HG02759 (cell line): ENCODE data around the gene TEAD1.

Source experiments
- ATAC-seq: cut with Tn5 transposase; IDR thresholded peaks from one replicate; pipeline ENCODE4 v1.9.1; 2021; ENCODE audit warnings: mild to moderate bottlenecking, moderate library complexity; ENCODE audit not compliant: unreplicated experiment

TEAD1 gene

GRCh38 chr11:12829540-12830314 lies 155.5 kb downstream of the TEAD1 start:
- no peak for ATAC-seq

- no peak for ATAC-seq
These were observed 157.4 kb downstream of the TEAD1 start for GRCh38 chr11:12831471-12832202.

GRCh38 chr11:12832480-12833224 lies 158.4 kb downstream of the TEAD1 start:
- ATAC-seq: no peak

GRCh38 chr11:12834166-12834565 lies 159.9 kb downstream of the TEAD1 start:
- ATAC-seq: no peak

- no peak for ATAC-seq
These were observed 160.4 kb downstream of the TEAD1 start for GRCh38 chr11:12834630-12835029.

- ATAC-seq: no peak
These were observed 161.1 kb downstream of the TEAD1 start for GRCh38 chr11:12835286-12835685.

- no peak for ATAC-seq
These were observed 164.4 kb downstream of the TEAD1 start for GRCh38 chr11:12838463-12839123.

- ATAC-seq: no peak
These were observed 166.8 kb downstream of the TEAD1 start for GRCh38 chr11:12840871-12841660.

GRCh38 chr11:12841946-12842630 lies 167.9 kb downstream of the TEAD1 start:
- ATAC-seq: no peak

- no peak for ATAC-seq
These were observed 168.9 kb downstream of the TEAD1 start for GRCh38 chr11:12842933-12843636.

- no peak for ATAC-seq
These were observed 170.9 kb downstream of the TEAD1 start for GRCh38 chr11:12845163-12845562.

GRCh38 chr11:12845739-12846358 lies 171.6 kb downstream of the TEAD1 start:
- ATAC-seq: no peak

GRCh38 chr11:12846786-12847615 lies 172.8 kb downstream of the TEAD1 start:
- no peak for ATAC-seq

- ATAC-seq: no peak
These were observed 174.2 kb downstream of the TEAD1 start for GRCh38 chr11:12848413-12848812.

GRCh38 chr11:12853325-12853651 lies 179.1 kb downstream of the TEAD1 start:
- ATAC-seq: no peak

GRCh38 chr11:12853652-12854296 lies 179.6 kb downstream of the TEAD1 start:
- no peak for ATAC-seq

GRCh38 chr11:12854297-12854661 lies 180.1 kb downstream of the TEAD1 start:
- ATAC-seq: no peak
